Type B pancreatic cell (in vitro differentiated cells): ENCODE results near the gene S100G. TPM values are rescaled to one million over a fixed set of nuclear protein-coding genes. Genes with fewer than 3 reads are reported as not detected.
"Not testable (repeated sequence)": the region's sequence is repeated elsewhere in the genome, so short reads cannot be mapped to it uniquely, and the experiment has no call there.

Source experiments
- DNase-seq: peaks from one replicate; pipeline ENCODE4 v3.0.0; 2021; ENCODE audit warnings: mixed read lengths; ENCODE audit not compliant: unreplicated experiment; ENCODE audit errors: extremely low spot score
- H3K27ac Mint-ChIP-seq: 2 replicates; pipeline ENCODE4 v1.8.0; 2021; ENCODE audit warnings: mild to moderate bottlenecking, mixed read lengths
- H3K27me3 Mint-ChIP-seq: 2 replicates; pipeline ENCODE4 v1.8.0; 2021; ENCODE audit warnings: mixed read lengths
- H3K36me3 Mint-ChIP-seq: 2 replicates; pipeline ENCODE4 v1.8.0; 2021; ENCODE audit warnings: mixed read lengths
- H3K4me1 Mint-ChIP-seq: one replicate; pipeline ENCODE4 v1.8.0; 2021; ENCODE audit warnings: mixed read lengths; ENCODE audit not compliant: unreplicated experiment
- H3K4me3 Mint-ChIP-seq: 2 replicates; pipeline ENCODE4 v1.8.0; 2021; ENCODE audit warnings: mild to moderate bottlenecking, mixed read lengths
- H3K9me3 Mint-ChIP-seq: 2 replicates; pipeline ENCODE4 v1.8.0; 2021; ENCODE audit warnings: mixed read lengths
- CTCF ChIP-seq: fragments of 200-600 bp; sonication (generic); conservative IDR thresholded peaks from 2 replicates; pipeline ENCODE4 v1.5.0; 2021; ENCODE audit warnings: antibody characterized with exemption, mild to moderate bottlenecking
- long read RNA-seq: library from polyadenylated mRNA; unstranded; transcript quantifications from one replicate; pipeline ENCODE4 v2.0.0, GENCODE V29; 2020
- total RNA-seq: library from RNA; stranded (reverse); gene quantifications from 2 replicates; pipeline ENCODE4 v1.2.1, GENCODE V29; 2021; ENCODE audit warnings: low replicate concordance

Gene S100G
- 5.5 and 30.8 TPM in 2 replicates for total RNA-seq
- long read RNA-seq, partial matches to known transcripts = 0 of 1 reads
- long read RNA-seq, other reads (novel, unspliced or antisense) = 0 of 1 reads

GRCh38 chrX:16649858-16650257 lies at the start of gene S100G:
Gene S100G (plus strand): TSS chrX:16650158. CDS start chrX:16651007, 849 bp downstream.
- Mint-ChIP-seq H3K4me3 (no peak within 1 kb of the TSS), H3K9me3 (no peaks in the 10 kb centered on the region), H3K36me3 (peaks cover 29% of the 10 kb centered on the region), H3K27ac (no peak within 1 kb of the TSS), H3K27me3 (no peaks in the 10 kb centered on the region), H3K4me1 (peaks cover 28% of the 10 kb centered on the region)
- DNase-seq = no peak
- no peak for TF ChIP-seq CTCF

- Mint-ChIP-seq H3K4me3 (no peak overlapping the region), H3K9me3 (no peaks in the 10 kb centered on the region), H3K36me3 (peaks cover 42% of the 10 kb centered on the region), H3K4me1 (peaks cover 12% of the 10 kb centered on the region), H3K27ac (no peak overlapping the region), H3K27me3 (no peaks in the 10 kb centered on the region)
- TF ChIP-seq CTCF = no peak
- no peak for DNase-seq
Observed at GRCh38 chrX:16601885-16602284, 48.1 kb upstream of the S100G start.

- Mint-ChIP-seq H3K4me1 (peaks cover 12% of the 10 kb centered on the region), H3K36me3 (peaks cover 47% of the 10 kb centered on the region), H3K27ac (peak overlapping the region; percentile 76)
- H3K9me3 Mint-ChIP-seq, DNase-seq, H3K27me3 Mint-ChIP-seq, H3K4me3 Mint-ChIP-seq: not testable (repeated sequence)
Observed at GRCh38 chrX:16603235-16603634, 46.7 kb upstream of the S100G start.

GRCh38 chrX:16603822-16604221 lies 46.1 kb upstream of the S100G start:
- peak overlapping the region; percentile 76 for H3K27ac Mint-ChIP-seq

GRCh38 chrX:16604337-16604736 lies 45.6 kb upstream of the S100G start:
- no peak for TF ChIP-seq CTCF
- DNase-seq = no peak
- no peaks in the 10 kb centered on the region for H3K27me3 Mint-ChIP-seq
- peaks cover 12% of the 10 kb centered on the region for H3K4me1 Mint-ChIP-seq
- peaks cover 43% of the 10 kb centered on the region for H3K36me3 Mint-ChIP-seq
- H3K4me3 Mint-ChIP-seq = no peak overlapping the region
- H3K27ac Mint-ChIP-seq = peak overlapping the region; percentile 76
- H3K9me3 Mint-ChIP-seq = no peaks in the 10 kb centered on the region

More at GRCh38 chrX:16603822-16604221, 46.1 kb upstream of the S100G start:
- Mint-ChIP-seq H3K36me3 (peaks cover 47% of the 10 kb centered on the region), H3K4me3 (peak overlapping the region; percentile 11), H3K27me3 (no peaks in the 10 kb centered on the region), H3K4me1 (peaks cover 12% of the 10 kb centered on the region), H3K9me3 (no peaks in the 10 kb centered on the region)
- no peak for TF ChIP-seq CTCF
- no peak for DNase-seq

GRCh38 chrX:16606142-16606720 lies 43.7 kb upstream of the S100G start:
- no peak for DNase-seq
- Mint-ChIP-seq H3K27ac (no peak overlapping the region), H3K27me3 (no peaks in the 10 kb centered on the region), H3K9me3 (no peaks in the 10 kb centered on the region), H3K4me1 (peaks cover 12% of the 10 kb centered on the region), H3K4me3 (no peak overlapping the region), H3K36me3 (peaks cover 39% of the 10 kb centered on the region)
- TF ChIP-seq CTCF = no peak
